NCI-H1417 (cell line): ENCODE results near the gene CFAP119.

ENCODE experiments used
- DNase-seq, 3 experiments: peaks; one replicate each; lab custom pipeline; 2025; lab: John Stamatoyannopoulos, UW

The CFAP119 gene

GRCh38 chr16:30740364-30741251 is 21.3 kb downstream of the CFAP119 start:
- DNase-seq = peak; percentile 4 to 12 (median 8)

DNA sequence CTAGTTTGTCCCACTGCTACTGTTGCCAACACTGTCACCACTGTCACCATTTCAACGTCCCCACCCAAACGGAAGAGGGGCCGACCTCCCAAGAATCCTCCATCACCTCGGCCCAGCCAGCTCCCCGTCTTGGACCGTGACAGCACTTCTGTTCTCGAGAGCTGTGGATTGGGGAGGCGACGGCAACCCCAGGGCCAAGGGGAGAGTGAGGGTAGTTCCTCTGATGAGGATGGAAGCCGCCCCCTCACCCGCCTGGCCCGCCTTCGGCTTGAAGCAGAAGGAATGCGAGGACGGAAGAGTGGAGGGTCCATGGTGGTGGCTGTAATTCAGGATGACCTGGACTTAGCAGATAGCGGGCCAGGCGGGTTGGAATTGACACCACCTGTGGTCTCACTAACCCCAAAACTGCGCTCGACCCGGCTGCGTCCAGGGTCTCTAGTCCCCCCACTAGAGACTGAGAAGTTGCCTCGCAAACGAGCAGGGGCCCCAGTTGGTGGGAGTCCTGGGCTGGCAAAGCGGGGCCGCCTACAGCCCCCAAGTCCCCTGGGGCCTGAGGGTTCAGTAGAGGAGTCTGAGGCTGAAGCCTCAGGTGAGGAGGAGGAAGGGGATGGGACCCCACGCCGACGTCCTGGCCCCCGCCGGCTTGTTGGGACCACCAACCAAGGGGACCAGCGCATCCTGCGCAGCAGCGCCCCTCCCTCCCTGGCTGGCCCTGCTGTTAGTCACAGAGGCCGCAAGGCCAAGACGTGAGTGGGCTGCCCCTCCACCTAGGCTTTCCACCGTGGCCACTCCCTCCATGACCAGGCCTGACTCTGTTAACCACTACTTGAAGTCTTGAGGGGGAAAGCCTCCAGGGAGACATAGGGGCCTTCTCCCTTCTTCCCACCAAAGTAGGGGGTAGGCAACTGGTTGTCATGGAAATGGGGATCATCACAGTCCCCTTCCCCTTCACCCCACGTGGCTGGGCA is 22.6 kb downstream of the CFAP119 start:
- DNase-seq = no peak

DNA sequence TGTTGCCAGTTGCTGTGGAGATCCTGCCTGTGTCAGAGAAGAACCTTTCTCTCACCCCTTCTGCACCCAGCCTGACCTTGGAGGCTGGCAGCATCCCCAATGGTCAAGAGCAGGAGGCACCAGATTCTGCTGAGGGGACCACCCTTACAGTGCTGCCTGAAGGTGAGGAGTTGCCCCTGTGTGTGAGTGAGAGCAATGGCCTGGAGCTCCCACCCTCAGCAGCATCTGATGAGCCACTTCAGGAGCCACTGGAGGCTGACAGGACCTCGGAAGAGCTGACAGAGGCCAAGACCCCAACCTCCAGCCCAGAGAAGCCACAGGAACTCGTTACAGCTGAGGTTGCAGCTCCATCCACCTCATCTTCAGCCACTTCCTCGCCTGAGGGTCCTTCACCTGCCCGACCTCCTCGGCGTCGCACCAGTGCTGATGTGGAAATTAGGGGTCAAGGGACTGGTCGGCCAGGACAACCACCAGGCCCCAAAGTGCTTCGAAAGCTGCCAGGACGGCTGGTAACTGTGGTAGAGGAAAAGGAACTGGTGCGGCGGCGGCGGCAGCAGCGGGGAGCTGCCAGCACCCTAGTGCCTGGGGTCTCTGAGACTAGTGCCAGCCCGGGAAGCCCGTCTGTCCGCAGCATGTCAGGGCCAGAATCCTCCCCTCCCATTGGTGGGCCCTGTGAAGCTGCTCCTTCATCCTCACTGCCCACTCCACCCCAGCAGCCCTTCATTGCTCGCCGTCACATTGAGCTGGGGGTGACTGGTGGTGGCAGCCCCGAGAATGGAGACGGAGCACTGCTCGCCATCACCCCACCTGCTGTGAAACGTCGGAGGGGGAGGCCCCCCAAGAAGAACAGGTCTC is 23.8 kb downstream of the CFAP119 start:
- DNase-seq = no peak

DNA sequence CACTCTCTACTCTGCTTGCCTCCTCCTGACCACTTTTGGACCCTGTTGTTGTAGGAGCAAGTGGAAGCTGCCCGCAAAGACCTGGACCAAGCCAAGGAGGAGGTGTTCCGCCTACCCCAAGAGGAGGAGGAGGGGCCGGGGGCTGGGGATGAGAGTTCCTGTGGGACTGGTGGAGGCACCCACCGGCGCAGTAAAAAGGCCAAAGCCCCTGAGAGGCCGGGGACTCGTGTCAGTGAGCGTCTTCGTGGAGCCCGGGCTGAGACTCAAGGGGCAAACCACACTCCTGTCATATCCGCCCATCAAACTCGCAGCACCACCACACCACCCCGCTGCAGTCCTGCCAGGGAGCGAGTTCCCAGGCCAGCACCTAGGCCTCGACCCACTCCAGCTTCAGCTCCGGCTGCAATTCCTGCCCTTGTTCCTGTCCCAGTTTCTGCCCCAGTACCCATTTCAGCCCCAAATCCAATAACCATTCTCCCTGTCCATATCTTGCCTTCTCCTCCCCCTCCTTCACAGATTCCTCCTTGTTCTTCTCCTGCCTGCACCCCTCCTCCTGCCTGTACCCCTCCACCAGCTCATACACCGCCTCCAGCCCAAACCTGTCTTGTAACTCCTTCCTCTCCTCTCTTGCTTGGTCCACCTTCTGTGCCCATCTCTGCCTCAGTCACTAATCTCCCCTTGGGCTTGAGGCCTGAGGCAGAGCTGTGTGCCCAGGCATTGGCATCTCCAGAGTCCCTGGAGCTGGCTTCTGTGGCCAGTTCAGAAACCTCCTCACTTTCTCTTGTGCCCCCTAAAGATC is 24.7 kb downstream of the CFAP119 start:
- no peak for DNase-seq

DNA sequence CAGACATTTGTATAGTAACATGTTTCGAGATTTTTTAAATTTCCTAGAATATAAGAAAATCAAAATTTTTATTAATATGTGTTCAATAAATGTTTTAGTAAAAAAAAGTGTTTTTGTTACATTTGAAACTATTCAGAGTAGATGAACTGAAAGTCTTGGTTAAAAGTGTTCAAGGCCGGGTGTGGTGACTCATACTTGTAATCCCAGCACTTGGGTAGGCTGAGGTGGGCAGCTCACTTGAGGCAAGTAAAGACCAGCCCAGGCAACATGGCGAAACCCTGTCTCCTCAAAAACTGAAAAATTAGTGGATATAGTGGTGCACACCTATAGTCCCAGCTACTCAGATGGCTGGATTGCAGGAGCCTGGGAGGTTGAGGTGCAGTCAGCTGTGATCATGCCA is 30.5 kb downstream of the CFAP119 start:
- DNase-seq = no peak

DNA sequence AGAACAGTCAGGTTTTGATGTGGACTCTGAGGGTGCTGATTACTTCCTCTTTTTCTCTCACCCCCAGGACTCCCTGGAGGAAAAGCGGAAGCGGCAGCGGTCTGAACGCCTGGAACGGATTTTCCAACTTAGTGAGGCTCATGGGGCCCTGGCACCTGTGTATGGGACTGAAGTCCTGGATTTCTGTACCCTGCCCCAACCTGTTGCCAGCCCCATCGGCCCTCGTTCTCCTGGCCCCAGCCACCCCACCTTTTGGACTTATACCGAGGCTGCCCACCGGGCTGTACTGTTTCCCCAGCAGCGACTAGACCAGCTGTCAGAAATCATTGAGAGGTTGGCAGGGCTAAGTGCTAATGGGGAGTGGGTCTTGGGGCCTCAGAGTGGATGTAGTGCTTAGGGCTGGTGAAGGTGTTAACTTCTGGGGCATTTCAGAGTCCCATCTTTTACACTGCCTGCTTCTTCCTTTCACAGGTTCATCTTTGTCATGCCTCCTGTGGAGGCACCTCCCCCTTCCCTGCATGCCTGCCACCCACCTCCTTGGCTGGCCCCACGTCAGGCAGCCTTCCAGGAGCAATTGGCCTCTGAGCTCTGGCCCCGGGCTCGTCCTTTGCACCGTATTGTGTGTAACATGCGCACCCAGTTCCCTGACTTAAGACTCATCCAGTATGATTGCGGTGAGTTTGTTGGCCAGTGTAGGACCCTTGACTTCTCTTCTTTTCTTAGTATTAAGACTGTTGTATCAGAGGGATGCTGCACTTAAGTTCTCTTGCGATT is 32.8 kb downstream of the CFAP119 start:
- no peak for DNase-seq

GRCh38 chr16:30728321-30728720 is 33.5 kb downstream of the CFAP119 start:
- DNase-seq = no peak

DNA sequence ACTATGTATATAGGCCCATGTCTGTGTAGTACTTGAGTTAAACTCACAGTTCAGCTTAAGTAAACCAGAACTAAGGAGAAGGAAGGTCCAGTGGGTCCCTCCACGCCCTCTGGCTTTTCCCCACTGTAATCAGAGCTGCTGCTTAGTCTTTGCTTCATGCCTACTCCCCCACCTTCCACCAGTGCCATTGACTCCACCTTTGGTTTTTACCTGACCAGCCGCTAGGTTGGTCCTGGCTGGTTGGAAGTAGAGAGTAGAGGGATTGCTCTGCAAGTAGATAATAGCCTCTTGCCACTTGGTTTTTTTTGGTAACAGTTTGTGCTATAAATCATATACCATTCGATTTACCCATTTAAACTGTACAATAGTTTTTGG is 36.5 kb downstream of the CFAP119 start:
- DNase-seq = no peak

- DNase-seq = no peak
Observed at GRCh38 chr16:30724641-30725417, 37.0 kb downstream of the CFAP119 start.

DNA sequence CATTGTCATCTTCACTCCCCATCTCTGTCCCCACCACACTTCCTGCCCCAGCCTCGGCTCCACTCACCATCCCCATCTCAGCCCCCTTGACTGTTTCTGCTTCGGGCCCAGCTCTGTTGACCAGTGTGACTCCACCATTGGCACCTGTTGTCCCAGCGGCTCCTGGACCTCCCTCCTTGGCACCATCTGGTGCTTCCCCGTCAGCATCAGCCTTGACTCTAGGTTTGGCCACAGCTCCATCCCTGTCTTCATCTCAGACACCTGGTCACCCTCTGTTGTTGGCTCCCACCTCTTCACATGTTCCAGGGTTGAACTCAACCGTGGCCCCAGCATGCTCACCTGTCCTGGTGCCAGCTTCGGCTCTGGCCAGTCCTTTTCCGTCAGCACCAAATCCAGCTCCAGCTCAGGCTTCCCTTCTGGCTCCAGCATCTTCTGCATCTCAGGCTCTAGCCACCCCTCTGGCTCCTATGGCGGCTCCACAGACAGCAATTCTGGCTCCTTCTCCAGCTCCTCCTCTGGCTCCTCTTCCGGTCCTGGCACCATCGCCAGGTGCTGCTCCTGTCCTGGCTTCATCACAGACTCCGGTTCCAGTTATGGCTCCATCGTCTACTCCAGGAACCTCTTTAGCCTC is 38.0 kb downstream of the CFAP119 start:
- no peak for DNase-seq

DNA sequence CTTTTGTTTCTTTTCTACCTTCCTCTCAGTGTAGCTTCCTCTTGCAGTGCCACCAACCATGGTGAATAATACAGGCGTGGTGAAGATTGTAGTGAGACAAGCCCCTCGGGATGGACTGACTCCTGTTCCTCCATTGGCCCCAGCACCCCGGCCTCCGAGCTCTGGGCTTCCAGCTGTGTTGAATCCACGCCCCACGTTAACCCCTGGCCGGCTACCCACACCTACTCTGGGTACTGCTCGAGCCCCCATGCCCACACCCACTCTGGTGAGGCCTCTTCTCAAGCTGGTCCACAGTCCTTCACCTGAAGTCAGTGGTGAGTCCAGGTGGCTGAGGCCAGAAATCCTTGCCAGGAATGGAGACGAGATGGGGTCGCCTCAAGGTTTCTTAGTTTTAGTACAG is 38.9 kb downstream of the CFAP119 start:
- DNase-seq = no peak

GRCh38 chr16:30722443-30722842 is 39.4 kb downstream of the CFAP119 start:
- no peak for DNase-seq

DNA sequence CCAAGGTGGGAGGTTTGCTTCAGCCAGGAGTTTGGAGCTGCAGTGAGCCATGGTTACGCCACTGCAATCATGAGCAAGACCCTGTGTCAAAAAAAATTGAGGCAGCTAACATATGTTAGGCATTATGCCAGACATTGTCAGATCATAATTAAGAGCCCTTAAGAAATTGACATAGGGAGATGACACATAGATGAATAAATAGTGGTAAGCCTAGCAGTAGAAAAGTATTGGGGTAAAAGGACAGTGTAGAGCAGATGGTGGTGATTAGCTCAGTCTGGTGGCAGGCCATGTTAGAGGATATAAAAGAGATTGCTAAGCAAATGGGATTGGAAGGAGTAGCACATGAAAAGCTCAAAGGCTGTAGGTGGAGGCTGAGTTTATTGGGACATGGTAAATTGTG is 40.3 kb downstream of the CFAP119 start:
- DNase-seq = no peak

- no peak for DNase-seq
Observed at GRCh38 chr16:30721167-30721566, 40.7 kb downstream of the CFAP119 start.

DNA sequence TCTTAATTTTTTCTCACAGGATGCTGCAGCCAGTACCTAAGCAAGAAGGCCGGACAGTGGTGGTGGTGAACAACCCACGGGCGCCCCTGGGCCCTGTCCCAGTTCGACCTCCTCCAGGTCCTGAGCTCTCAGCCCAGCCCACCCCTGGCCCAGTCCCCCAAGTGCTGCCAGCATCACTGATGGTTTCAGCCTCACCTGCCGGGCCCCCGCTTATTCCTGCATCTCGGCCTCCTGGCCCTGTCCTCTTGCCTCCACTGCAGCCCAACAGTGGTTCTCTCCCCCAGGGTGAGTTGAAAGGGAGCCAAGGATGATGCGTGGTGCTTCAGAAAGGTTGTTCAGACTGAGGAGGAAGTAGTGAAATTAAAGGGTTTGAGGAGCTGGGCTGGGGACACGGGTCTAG is 41.2 kb downstream of the CFAP119 start:
- no peak for DNase-seq

DNA sequence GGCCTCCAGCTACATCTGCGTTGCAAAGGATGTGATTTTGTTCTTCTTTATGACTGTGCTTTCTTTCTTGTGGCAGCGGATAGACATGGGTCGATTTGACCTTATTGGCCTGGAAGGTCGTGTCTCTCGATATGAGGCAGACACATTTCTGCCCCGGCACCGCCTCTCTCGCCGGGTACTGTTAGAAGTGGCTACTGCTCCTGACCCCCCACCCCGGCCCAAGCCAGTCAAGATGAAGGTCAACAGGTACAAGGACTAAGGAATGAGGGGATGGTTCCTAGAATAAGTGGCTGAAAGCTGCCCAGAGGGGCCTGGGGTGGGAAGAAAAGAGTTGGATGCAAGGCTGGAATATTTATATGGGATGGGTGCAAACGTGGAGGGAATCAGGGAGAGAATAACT is 41.8 kb downstream of the CFAP119 start:
- no peak for DNase-seq

DNA sequence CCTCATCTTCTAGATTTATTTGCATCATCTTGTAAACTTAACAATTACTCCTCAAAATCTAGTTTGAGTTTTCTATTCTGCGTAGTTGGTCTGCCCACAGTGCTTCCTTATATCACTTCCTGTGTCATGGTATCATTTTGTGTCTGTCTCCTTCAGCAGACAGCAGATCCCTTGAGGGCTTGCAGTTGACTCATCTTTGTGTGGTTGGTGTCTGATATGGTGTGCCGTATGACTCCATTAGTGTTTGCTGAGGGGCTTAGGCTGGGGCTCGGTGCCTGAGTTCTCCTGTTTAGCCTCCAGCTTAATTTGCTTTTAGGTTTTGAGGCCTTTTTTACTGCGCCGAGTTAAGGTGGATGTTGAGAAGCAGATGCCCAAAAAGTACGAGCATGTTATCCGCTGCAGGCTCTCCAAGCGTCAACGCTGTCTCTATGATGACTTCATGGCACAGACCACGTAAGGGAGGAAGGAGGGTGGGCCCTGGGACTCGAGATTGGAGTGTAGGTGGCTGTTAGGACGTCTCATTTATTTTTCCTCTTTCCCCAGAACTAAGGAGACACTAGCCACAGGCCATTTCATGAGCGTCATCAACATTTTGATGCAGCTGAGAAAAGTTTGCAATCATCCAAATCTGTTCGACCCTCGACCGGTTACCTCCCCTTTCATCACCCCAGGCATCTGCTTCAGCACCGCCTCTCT is 46.0 kb downstream of the CFAP119 start:
- no peak for DNase-seq

DNA sequence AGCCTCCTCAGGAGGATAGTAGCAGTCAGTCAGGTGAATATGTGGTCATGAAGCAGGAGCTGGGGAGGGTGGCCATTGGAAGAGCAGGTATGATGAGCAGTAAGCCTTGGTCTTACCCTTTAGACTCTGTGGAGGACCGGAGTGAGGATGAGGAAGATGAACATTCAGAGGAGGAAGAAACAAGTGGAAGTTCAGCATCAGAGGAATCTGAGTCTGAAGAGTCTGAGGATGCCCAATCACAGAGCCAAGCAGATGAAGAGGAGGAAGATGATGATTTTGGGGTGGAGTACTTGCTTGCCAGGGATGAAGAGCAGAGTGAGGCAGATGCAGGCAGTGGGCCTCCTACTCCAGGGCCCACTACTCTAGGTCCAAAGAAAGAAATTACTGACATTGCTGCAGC is 50.1 kb downstream of the CFAP119 start:
- no peak for DNase-seq
